Activated T-cell treated with anti-CD3 and anti-CD28 coated beads, Interleukin-2, amount 50 U/mL, for 72 hours (primary cell): ENCODE measurements around the gene SLC22A31. TPM values are rescaled to one million over a fixed set of nuclear protein-coding genes. Genes with fewer than 3 reads are reported as not detected.

Experiments used
- ATAC-seq, 2 donors: fragments of 150-1000 bp; cut with Tn5 transposase; replicated peaks in 1 of 2; 2 replicates each; pipeline ENCODE4 v1.10.0; 2021; ENCODE audit warnings: moderate library complexity in 2 of 2, mild to moderate bottlenecking in 1 of 2
- DNase-seq, 2 donors: peaks; one replicate each; pipeline ENCODE4 v3.0.0; 2021 to 2022; ENCODE audit warnings: mixed read lengths in 1 of 2
- H3K27ac Mint-ChIP-seq: one replicate; pipeline ENCODE4 v1.8.0; 2022; ENCODE audit warnings: mild to moderate bottlenecking, moderate library complexity, mixed read lengths
- H3K27me3 Mint-ChIP-seq: one replicate; pipeline ENCODE4 v1.8.0; 2022; ENCODE audit warnings: low read depth, mixed read lengths
- H3K36me3 Mint-ChIP-seq, 2 donors: one replicate each; pipeline ENCODE4 v1.8.0; 2022; ENCODE audit warnings: mixed read lengths in 2 of 2, mild to moderate bottlenecking in 1 of 2; ENCODE audit not compliant: insufficient read depth in 2 of 2
- H3K4me1 Mint-ChIP-seq: one replicate; pipeline ENCODE4 v1.8.0; 2022; ENCODE audit warnings: low read depth, mixed read lengths
- H3K4me3 Mint-ChIP-seq, 2 donors: one replicate each; pipeline ENCODE4 v1.8.0; 2022; ENCODE audit warnings: mild to moderate bottlenecking in 2 of 2, mixed read lengths in 2 of 2, moderate library complexity in 2 of 2
- H3K9me3 Mint-ChIP-seq, 2 donors: one replicate each; pipeline ENCODE4 v1.8.0; 2022; ENCODE audit warnings: mixed read lengths in 2 of 2
- total RNA-seq, 2 donors: library from RNA; stranded (reverse); gene quantifications; one replicate each; pipeline ENCODE4 v1.2.3, GENCODE V29; 2022

The SLC22A31 gene
- total RNA-seq, 2 donors from 2014 or later = 1.3 to 1.6 TPM

- peaks cover 7 to 20% of the 10 kb centered on the region in 2 donors for H3K36me3 Mint-ChIP-seq
- peaks cover 0 to 4% of the 10 kb centered on the region in 2 donors for H3K9me3 Mint-ChIP-seq
- no peak overlapping the region for H3K4me3 Mint-ChIP-seq
Measured at GRCh38 chr16:89146211-89147005, 53.9 kb downstream of the SLC22A31 start.

More at GRCh38 chr16:89146211-89147005, 53.9 kb downstream of the SLC22A31 start:
- Mint-ChIP-seq H3K27me3 (no peaks in the 10 kb centered on the region), H3K27ac (peak overlapping the region; percentile 61), H3K4me1 (no peaks in the 10 kb centered on the region)
- no peak for ATAC-seq
- DNase-seq = no peak

Other genes starting within 250 kb of the SLC22A31 start
- gene CBFA2T3, start 223.3 kb downstream of the SLC22A31 start, total RNA-seq = 1 to 10 TPM; 1.2 to 1.7 TPM
- 10 to 100 TPM; 50.6 to 66.7 TPM for gene ACSF3, start 106.7 kb downstream of the SLC22A31 start, total RNA-seq
- not detected for gene CDH15, start 28.8 kb downstream of the SLC22A31 start, total RNA-seq
- 10 to 100 TPM in 1 of 2 donors, 1 to 10 TPM in 1; 7.2 to 10.9 TPM for gene ZNF778, start 17.2 kb upstream of the SLC22A31 start, total RNA-seq